Tibial nerve (tissue), 4 donors: ENCODE measurements around the gene C3.

Experiments used
- CTCF ChIP-seq, 5 experiments: fragments of 200-600 bp in 3 of 5; fragments of 450-650 bp in 2 of 5; sonication (generic) in 3 of 5; IDR thresholded peaks; one replicate each; pipeline ENCODE4 v1.5.1; 2016 to 2019; ENCODE audit warnings: antibody characterized with exemption in 5 of 5, mild to moderate bottlenecking in 3 of 5, moderate library complexity in 2 of 5
- EP300 ChIP-seq, 2 donors: sonication (generic); formaldehyde crosslinking; IDR thresholded peaks; one replicate each; pipeline ENCODE4 v1.6.1; 2017; ENCODE audit warnings: antibody characterized with exemption in 2 of 2, mild to moderate bottlenecking in 1 of 2
- POLR2A ChIP-seq, 2 donors: fragments of 450-650 bp; IDR thresholded peaks; one replicate each; pipeline ENCODE4 v1.6.1; 2017; ENCODE audit warnings: antibody characterized with exemption in 2 of 2, mild to moderate bottlenecking in 2 of 2, moderate library complexity in 2 of 2

- no peak for TF ChIP-seq CTCF (IDR thresholded peaks at IDR 0.05)
- TF ChIP-seq EP300 (IDR thresholded peaks at IDR 0.05): no peak
- no peak for TF ChIP-seq POLR2A (IDR thresholded peaks at IDR 0.05)
Measured at GRCh38 chr19:6712231-6712630, 8.2 kb downstream of the C3 start.
